Ishikawa (cell line): ENCODE results near the gene NPAS2.

Experiments
- CEBPB ChIP-seq: IDR thresholded peaks from 2 replicates; pipeline ENCODE4 v1.6.1; 2012
- CREB1 ChIP-seq: IDR thresholded peaks from 2 replicates; pipeline ENCODE4 v1.6.1; 2012; ENCODE audit warnings: low read depth
- FOXM1 ChIP-seq: IDR thresholded peaks from 2 replicates; pipeline ENCODE4 v1.6.1; 2012; ENCODE audit warnings: low read depth, borderline replicate concordance
- RAD21 ChIP-seq: IDR thresholded peaks from 2 replicates; pipeline ENCODE4 v1.6.1; 2012; ENCODE audit warnings: low read depth
- REST ChIP-seq: IDR thresholded peaks from 2 replicates; pipeline ENCODE4 v1.6.1; 2012; ENCODE audit warnings: low read depth, mild to moderate bottlenecking
- TAF1 ChIP-seq: IDR thresholded peaks from 2 replicates; pipeline ENCODE4 v1.6.1; 2012; ENCODE audit warnings: low read depth, mild to moderate bottlenecking
- TCF12 ChIP-seq: IDR thresholded peaks from 2 replicates; pipeline ENCODE4 v1.6.1; 2012; ENCODE audit warnings: low read depth
- YY1 ChIP-seq: IDR thresholded peaks from 2 replicates; pipeline ENCODE4 v1.6.1; 2012; ENCODE audit warnings: low read depth

DNA sequence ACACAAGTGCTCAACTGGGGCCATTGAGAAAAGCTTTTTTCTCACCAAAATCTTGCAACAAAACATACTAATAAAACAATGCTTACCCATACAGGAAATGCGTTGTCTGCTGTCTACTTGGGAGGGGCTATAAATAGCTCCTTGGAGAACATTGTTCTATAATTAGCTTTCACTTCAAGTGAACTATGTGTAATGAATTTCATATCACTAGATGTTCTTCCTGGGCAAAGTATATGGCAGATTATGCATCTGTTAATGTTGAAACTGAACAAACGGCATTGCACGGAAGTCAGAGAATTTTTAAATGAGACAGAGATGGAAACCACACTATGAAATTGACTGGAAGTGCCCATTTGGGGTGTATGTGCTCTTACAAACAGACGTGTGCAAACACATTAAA is 6.4 kb upstream of the NPAS2 start:
- no peak for TF ChIP-seq TAF1
- TF ChIP-seq CREB1: no peak
- TF ChIP-seq TCF12: no peak
- TF ChIP-seq RAD21: no peak
- no peak for TF ChIP-seq REST
- TF ChIP-seq YY1: no peak
- no peak for TF ChIP-seq FOXM1
- TF ChIP-seq CEBPB: no peak
